GM12864 (cell line): ENCODE data around the gene CCDC190.

Experiments
- DNase-seq: peaks from one replicate; pipeline ENCODE4 v3.0.0-alpha.2; 2011; ENCODE audit warnings: low read depth
- H3K4me3 ChIP-seq: 2 replicates; pipeline ENCODE4 v1.5.1; 2011; ENCODE audit warnings: mild to moderate bottlenecking, low read depth, low read length, control low read depth
- TF ChIP-seq, protein P1 (sequence below): IDR thresholded peaks from 2 replicates; pipeline ENCODE4 v1.5.1; 2011; ENCODE audit warnings: low read depth, mild to moderate bottlenecking, moderate library complexity, low read length, control low read depth, inconsistent platforms; ENCODE audit errors: missing control alignments

Gene CCDC190

DNA sequence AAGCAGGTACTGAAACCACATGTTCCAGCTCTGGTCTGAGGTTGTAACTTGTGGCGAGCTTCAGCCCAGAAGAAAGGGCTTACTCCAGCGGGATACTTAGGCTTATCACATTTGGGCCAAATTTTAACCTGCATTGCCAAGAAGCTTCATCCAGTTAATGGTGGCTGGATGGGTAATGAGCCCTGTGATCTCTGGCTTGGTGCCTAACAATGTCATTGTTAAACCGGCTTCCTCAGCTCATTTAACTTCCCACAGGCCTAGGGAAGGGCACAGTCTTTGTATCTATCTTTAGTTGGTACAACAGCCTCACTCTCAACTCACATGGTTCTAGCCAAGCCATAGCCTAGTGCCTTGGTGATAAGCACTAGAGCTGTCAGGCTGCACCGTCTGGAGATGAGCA, 43.6 kb upstream of the CCDC190 start:
- DNase-seq: no peak
- TF ChIP-seq, protein P1, sequence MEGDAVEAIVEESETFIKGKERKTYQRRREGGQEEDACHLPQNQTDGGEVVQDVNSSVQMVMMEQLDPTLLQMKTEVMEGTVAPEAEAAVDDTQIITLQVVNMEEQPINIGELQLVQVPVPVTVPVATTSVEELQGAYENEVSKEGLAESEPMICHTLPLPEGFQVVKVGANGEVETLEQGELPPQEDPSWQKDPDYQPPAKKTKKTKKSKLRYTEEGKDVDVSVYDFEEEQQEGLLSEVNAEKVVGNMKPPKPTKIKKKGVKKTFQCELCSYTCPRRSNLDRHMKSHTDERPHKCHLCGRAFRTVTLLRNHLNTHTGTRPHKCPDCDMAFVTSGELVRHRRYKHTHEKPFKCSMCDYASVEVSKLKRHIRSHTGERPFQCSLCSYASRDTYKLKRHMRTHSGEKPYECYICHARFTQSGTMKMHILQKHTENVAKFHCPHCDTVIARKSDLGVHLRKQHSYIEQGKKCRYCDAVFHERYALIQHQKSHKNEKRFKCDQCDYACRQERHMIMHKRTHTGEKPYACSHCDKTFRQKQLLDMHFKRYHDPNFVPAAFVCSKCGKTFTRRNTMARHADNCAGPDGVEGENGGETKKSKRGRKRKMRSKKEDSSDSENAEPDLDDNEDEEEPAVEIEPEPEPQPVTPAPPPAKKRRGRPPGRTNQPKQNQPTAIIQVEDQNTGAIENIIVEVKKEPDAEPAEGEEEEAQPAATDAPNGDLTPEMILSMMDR: no peak
- no peak overlapping the region for H3K4me3 ChIP-seq

DNA sequence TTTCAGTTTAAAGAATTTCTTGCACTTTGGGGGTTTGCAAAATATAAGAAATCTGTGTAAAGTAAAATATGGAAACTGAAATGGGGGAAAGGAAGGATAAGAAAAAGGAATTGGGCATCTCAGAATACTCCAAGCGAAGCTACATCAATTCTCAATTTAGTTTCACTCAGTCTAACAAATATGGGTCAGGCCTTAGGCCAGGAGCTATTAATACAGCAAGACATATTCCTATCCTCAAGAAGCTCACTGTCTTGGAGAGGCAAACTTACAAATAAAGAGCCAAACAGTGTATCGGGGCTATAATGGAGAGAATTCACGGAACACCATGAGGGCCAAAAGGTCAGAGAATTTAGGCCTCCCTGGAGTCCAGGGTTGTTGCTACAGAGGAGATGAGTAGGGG, 43.0 kb upstream of the CCDC190 start:
- TF ChIP-seq, protein P1: no peak
- no peak for DNase-seq
- H3K4me3 ChIP-seq: no peak overlapping the region

DNA sequence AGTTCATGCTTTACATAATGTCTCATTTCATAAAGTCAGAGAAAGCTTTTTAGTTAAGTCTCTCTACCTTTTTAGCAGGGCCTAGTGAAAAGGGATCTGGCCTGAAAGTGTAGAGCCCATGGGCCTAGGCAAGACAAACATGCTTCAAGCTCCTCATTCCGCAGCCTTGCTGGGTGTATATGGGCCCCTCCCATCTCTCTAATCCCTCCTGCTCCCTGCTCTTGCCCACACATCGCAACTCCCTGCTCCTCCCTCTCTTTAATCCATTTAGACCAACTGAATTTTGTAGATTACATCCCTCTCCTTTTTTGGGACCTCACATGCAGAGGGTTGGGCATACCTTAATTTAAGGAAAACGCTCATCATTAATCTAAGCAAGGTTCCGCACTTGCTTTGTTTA, 42.3 kb upstream of the CCDC190 start:
- no peak overlapping the region for H3K4me3 ChIP-seq
- no peak for DNase-seq
- TF ChIP-seq, protein P1: no peak

DNA sequence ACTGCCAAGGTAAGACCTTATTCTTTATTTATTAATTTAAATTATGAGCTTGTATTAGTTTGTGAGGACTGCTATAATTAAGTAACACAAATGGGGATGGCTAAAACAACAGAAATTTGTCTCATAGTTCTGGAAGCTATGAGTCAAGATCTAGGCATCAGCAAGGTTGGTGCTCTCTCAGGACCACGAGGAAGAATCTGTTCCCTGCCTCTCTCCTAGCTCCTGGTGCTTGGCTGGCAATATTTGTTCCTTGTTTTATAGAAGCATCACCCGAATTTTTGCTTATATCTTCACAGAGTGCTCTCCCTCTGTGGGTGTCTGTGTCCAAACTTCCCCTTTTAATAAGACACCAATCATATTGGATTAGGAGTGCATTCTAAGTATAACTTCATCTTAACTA, 41.4 kb upstream of the CCDC190 start:
- H3K4me3 ChIP-seq: no peak overlapping the region
- no peak for DNase-seq
- TF ChIP-seq, protein P1: no peak

DNA sequence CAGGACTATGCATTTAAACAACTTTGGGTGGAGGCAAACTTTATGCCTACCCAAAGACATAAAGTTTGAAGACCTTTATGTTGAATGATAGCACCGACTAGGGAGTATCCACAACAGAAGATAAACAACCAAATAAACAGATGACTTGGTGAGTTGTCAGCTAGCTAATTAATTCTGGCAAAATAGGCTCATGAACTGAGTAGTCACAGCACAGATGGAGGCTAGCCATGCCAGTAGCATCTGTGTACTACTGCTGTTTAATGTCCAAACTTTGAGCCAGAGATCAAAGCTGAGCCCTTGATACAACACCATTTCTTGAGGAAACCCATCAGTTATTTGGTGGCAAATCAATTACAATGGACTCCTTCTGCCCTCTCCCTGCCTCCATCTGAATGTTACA, 40.3 kb upstream of the CCDC190 start:
- no peak for DNase-seq
- TF ChIP-seq, protein P1: no peak
- H3K4me3 ChIP-seq: no peak overlapping the region

DNA sequence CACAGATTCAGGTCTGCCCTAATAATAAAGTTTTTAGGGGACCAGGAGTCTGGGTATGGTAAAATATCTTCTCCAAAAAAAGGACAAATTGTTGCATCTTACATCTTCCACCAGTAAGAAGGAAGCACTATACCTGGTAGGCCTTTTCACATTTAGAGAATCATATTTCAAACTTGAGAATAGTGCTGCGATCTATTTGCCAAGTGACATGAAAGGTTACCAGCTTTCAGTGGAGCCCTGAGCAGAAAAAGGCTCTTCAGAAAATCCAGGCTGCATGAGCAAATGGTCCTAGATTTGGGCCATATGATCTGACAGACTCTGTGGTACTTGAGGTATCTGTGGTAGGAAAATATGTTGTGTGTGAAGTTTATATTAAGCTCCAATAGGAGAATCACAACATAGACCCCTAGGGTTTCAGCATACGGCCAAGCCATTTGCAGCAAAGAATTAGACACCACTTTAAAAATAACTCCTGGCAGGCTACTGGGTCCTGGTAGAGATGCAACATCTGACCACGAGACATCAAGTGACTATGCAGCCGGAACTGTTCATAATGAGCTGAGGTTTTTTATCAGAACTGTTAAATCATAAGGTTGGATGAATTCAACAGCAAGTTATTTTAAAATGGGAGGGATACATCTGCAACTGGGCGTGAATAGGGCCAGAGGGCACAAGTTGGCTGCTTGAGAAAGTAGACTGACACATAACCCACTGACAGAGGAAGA, 38.6 kb upstream of the CCDC190 start:
- no peak for DNase-seq
- no peak overlapping the region for H3K4me3 ChIP-seq
- TF ChIP-seq, protein P1: no peak

DNA sequence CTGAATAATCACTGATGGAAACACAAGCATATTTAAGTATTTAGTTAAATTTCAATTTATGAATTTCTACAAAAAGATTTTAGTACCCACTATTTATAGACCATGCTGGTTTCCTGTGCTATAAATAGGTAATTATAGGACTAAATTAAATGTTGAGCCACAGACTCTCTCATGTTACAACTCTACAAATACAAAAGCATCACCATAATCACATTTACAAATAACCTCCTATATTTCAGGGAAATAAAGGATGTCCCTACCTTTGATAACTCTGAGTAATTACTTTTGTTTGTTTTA, 32.6 kb upstream of the CCDC190 start:
- TF ChIP-seq, protein P1: no peak
- no peak for DNase-seq
- no peak overlapping the region for H3K4me3 ChIP-seq
